GM12872 (cell line): ENCODE measurements around the gene PRKAR1B.

Experiments used
- CTCF ChIP-seq: IDR thresholded peaks from 3 replicates; pipeline ENCODE4 v1.5.1; 2011; ENCODE audit warnings: low read depth, mild to moderate bottlenecking, low read length, moderate library complexity; ENCODE audit not compliant: insufficient read depth

PRKAR1B gene

GRCh38 chr7:582081-582835, 144.8 kb downstream of the PRKAR1B start:
- TF ChIP-seq CTCF = no peak

- no peak for TF ChIP-seq CTCF
Measured at GRCh38 chr7:578386-578785, 148.7 kb downstream of the PRKAR1B start.

GRCh38 chr7:577741-578370, 149.2 kb downstream of the PRKAR1B start:
- TF ChIP-seq CTCF = no peak

- TF ChIP-seq CTCF = no peak
Measured at GRCh38 chr7:577278-577665, 149.8 kb downstream of the PRKAR1B start.

- no peak for TF ChIP-seq CTCF
Measured at GRCh38 chr7:576524-577277, 150.4 kb downstream of the PRKAR1B start.

GRCh38 chr7:575425-576366, 151.4 kb downstream of the PRKAR1B start:
- no peak for TF ChIP-seq CTCF
